Measurements from ENCODE around the gene CRK.

DNA sequence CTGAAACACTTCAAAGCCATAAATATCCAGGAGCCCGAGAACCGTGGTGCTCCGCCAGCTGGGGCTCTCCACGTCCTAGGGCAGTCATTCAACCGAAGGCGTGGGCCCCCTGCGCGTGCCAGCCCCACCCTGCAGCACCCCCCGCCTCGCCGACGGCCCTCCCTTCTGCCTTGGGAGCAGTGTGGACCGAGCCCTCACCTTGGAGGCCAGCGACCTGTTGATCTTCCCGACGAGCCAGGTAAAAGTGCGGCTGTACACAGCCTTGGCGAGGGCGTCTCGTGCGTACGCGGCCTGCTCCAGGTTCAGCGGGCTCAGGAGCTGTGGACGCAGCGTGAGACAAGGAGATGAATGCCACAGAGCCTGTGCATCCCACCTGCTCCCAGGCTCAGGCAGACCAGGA is 22.4 kb upstream of the CRK start:
- TF ChIP-seq MAFK (IDR thresholded peaks at IDR 0.05; ENCODE audit: low read depth, low read length) (no peak), POLR2A (IDR thresholded peaks at IDR 0.05; ENCODE audit: low read depth, low read length) (no peak), BHLHE40 (IDR thresholded peaks at IDR 0.05; ENCODE audit: low read depth, low read length) (no peak), RFX5 (IDR thresholded peaks at IDR 0.05; ENCODE audit: low read depth, low read length) (no peak), MAZ (IDR thresholded peaks at IDR 0.05; ENCODE audit: borderline replicate concordance, low read depth, low read length) (no peak), FOS (IDR thresholded peaks at IDR 0.05; ENCODE audit: low read depth, low read length) (no peak), CHD1 (IDR thresholded peaks at IDR 0.05; ENCODE audit: low read depth, low read length) (no peak), RAD21 (IDR thresholded peaks at IDR 0.05; ENCODE audit: low read length) (no peak), ELK1 (IDR thresholded peaks at IDR 0.05; ENCODE audit: borderline replicate concordance, low read depth, low read length) (no peak), CEBPB (IDR thresholded peaks at IDR 0.05; ENCODE audit: low read depth, low read length) (no peak), MXI1 (IDR thresholded peaks at IDR 0.05; ENCODE audit: borderline replicate concordance, low read depth, low read length) (no peak), RCOR1 (IDR thresholded peaks at IDR 0.05; ENCODE audit: insufficient replicate concordance, low read length) (no peak)
- TF ChIP-seq, protein P1, sequence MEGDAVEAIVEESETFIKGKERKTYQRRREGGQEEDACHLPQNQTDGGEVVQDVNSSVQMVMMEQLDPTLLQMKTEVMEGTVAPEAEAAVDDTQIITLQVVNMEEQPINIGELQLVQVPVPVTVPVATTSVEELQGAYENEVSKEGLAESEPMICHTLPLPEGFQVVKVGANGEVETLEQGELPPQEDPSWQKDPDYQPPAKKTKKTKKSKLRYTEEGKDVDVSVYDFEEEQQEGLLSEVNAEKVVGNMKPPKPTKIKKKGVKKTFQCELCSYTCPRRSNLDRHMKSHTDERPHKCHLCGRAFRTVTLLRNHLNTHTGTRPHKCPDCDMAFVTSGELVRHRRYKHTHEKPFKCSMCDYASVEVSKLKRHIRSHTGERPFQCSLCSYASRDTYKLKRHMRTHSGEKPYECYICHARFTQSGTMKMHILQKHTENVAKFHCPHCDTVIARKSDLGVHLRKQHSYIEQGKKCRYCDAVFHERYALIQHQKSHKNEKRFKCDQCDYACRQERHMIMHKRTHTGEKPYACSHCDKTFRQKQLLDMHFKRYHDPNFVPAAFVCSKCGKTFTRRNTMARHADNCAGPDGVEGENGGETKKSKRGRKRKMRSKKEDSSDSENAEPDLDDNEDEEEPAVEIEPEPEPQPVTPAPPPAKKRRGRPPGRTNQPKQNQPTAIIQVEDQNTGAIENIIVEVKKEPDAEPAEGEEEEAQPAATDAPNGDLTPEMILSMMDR (conservative IDR thresholded peaks at IDR 0.05; ENCODE audit: low read depth, low read length) = no peak
